ENCODE measurements around the gene SUMF1.

The SUMF1 gene

GRCh38 chr3:4466741-4467521 is at the start of gene SUMF1:
Gene SUMF1, minus strand, starts transcription at chr3:4467269. Its CDS starts 24 bp downstream, at chr3:4467245.
- peak; percentile 63 for DNase-seq

- no peak for DNase-seq
Measured at GRCh38 chr3:4515916-4516579, 49.0 kb upstream of the SUMF1 start.

- no peak for DNase-seq
Measured at GRCh38 chr3:4514916-4515315, 47.8 kb upstream of the SUMF1 start.

- DNase-seq: no peak
Measured at GRCh38 chr3:4514321-4514720, 47.3 kb upstream of the SUMF1 start.

GRCh38 chr3:4512895-4513616 is 46.0 kb upstream of the SUMF1 start:
- DNase-seq: no peak

- no peak for DNase-seq
Measured at GRCh38 chr3:4511491-4512262, 44.6 kb upstream of the SUMF1 start.

- no peak for DNase-seq
Measured at GRCh38 chr3:4509983-4510755, 43.1 kb upstream of the SUMF1 start.

- no peak for DNase-seq
Measured at GRCh38 chr3:4509043-4509442, 42.0 kb upstream of the SUMF1 start.

- no peak for DNase-seq
Measured at GRCh38 chr3:4508048-4508981, 41.2 kb upstream of the SUMF1 start.

- peak; percentile 37 for DNase-seq
Measured at GRCh38 chr3:4507024-4507596, 40.0 kb upstream of the SUMF1 start.

- no peak for DNase-seq
Measured at GRCh38 chr3:4506559-4507023, 39.5 kb upstream of the SUMF1 start.

GRCh38 chr3:4505688-4506558 is 38.9 kb upstream of the SUMF1 start:
- no peak for DNase-seq

- DNase-seq: no peak
Measured at GRCh38 chr3:4504340-4505261, 37.5 kb upstream of the SUMF1 start.

GRCh38 chr3:4503050-4503449 is 36.0 kb upstream of the SUMF1 start:
- DNase-seq: no peak

- DNase-seq: no peak
Measured at GRCh38 chr3:4501927-4502326, 34.9 kb upstream of the SUMF1 start.

GRCh38 chr3:4501437-4501836 is 34.4 kb upstream of the SUMF1 start:
- no peak for DNase-seq

GRCh38 chr3:4498446-4498845 is 31.4 kb upstream of the SUMF1 start:
- DNase-seq: no peak

GRCh38 chr3:4497843-4498324 is 30.8 kb upstream of the SUMF1 start:
- no peak for DNase-seq
